HEK293 (cell line): ENCODE results near the gene PPM1E.

Experiments
- KLF16 ChIP-seq: fragments of 450-650 bp; formaldehyde crosslinking; IDR thresholded peaks from 2 replicates; pipeline ENCODE4 v1.5.1; 2017; ENCODE audit warnings: missing biosample characterization, missing genetic modification characterization
- TF ChIP-seq, protein P1 (sequence below): fragments of 450-650 bp; formaldehyde crosslinking; IDR thresholded peaks from 2 replicates; pipeline ENCODE4 v1.5.1; 2016; ENCODE audit warnings: missing biosample characterization, missing genetic modification characterization
- TF ChIP-seq, protein P2 (sequence below): fragments of 450-650 bp; formaldehyde crosslinking; IDR thresholded peaks from 2 replicates; pipeline ENCODE4 v1.5.1; 2016; ENCODE audit warnings: missing biosample characterization, missing genetic modification characterization

DNA sequence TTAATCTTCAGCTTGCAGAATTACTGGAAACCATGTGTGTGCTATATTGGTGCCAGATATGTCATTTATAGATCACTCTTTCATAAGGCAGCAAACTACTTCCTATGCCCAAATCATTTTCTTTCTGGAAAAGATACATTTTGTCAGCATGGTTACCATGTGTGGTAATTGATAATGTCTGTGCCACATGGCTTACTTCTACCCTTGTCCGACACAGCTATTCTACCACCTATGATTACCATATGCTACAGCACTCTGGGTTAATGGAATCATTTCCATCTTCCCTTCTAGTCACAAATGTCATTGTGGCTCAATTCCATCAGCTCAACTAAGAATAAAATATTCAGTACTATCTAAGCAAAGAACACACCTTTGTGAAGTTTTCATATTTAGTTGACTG, 8.0 kb upstream of the PPM1E start:
- TF ChIP-seq KLF16 (tag by site-specific recombination): no peak
- TF ChIP-seq, protein P1, sequence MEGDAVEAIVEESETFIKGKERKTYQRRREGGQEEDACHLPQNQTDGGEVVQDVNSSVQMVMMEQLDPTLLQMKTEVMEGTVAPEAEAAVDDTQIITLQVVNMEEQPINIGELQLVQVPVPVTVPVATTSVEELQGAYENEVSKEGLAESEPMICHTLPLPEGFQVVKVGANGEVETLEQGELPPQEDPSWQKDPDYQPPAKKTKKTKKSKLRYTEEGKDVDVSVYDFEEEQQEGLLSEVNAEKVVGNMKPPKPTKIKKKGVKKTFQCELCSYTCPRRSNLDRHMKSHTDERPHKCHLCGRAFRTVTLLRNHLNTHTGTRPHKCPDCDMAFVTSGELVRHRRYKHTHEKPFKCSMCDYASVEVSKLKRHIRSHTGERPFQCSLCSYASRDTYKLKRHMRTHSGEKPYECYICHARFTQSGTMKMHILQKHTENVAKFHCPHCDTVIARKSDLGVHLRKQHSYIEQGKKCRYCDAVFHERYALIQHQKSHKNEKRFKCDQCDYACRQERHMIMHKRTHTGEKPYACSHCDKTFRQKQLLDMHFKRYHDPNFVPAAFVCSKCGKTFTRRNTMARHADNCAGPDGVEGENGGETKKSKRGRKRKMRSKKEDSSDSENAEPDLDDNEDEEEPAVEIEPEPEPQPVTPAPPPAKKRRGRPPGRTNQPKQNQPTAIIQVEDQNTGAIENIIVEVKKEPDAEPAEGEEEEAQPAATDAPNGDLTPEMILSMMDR: no peak
- TF ChIP-seq, protein P2, sequence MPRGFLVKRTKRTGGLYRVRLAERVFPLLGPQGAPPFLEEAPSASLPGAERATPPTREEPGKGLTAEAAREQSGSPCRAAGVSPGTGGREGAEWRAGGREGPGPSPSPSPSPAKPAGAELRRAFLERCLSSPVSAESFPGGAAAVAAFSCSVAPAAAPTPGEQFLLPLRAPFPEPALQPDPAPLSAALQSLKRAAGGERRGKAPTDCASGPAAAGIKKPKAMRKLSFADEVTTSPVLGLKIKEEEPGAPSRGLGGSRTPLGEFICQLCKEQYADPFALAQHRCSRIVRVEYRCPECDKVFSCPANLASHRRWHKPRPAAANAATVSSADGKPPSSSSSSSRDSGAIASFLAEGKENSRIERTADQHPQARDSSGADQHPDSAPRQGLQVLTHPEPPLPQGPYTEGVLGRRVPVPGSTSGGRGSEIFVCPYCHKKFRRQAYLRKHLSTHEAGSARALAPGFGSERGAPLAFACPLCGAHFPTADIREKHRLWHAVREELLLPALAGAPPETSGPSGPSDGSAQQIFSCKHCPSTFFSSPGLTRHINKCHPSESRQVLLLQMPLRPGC (tag by site-specific recombination): no peak
